GM12878 (cell line): ENCODE data around the gene LIN54.

Experiments
- CTCF ChIP-seq, 3 experiments: IDR thresholded peaks in 2 of 3; conservative IDR thresholded peaks in 1 of 3; 2 replicates each; pipeline ENCODE4 v1.5.1; 2011; ENCODE audit warnings: low read depth in 3 of 3, low read length in 3 of 3, mild to moderate bottlenecking in 3 of 3, control low read depth in 2 of 3, moderate library complexity in 2 of 3, inconsistent platforms in 1 of 3, mixed read lengths in 1 of 3; ENCODE audit not compliant: control insufficient read depth in 2 of 3, insufficient read depth in 1 of 3; ENCODE audit errors: extremely low read depth in 1 of 3
- YY1 ChIP-seq: IDR thresholded peaks from 2 replicates; pipeline ENCODE4 v1.6.1; 2011; ENCODE audit warnings: low read depth, mild to moderate bottlenecking, low read length

GRCh38 chr4:82889287-82889686 lies 121.3 kb downstream of the LIN54 start:
- TF ChIP-seq YY1 = no peak
- TF ChIP-seq CTCF (IDR thresholded peaks at IDR 0.05 in 2 of 3, conservative IDR thresholded peaks at IDR 0.05 in 1 of 3; ENCODE audit: control insufficient read depth in 2 of 3, extremely low read depth in 1 of 3, insufficient read depth in 1 of 3, low read depth in 3 of 3, low read length in 3 of 3) = no peak
